ENCODE data around the gene FNIP1.

Gene FNIP1

GRCh38 chr5:131789765-131790164, 7.1 kb downstream of the FNIP1 start:
- peaks cover 0 to 20% (median under 1%) of the 10 kb centered on the region in 4 experiments for H3K36me3 ChIP-seq (ENCODE audit: control insufficient read depth in 4 of 4, insufficient read depth in 4 of 4, low read length in 3 of 4)
- no peak overlapping the region for H3K4me3 ChIP-seq (ENCODE audit: control insufficient read depth in 1 of 7, extremely low read depth in 1 of 7, insufficient read depth in 4 of 7, low read depth in 2 of 7, low read length in 6 of 7)
- CTCF ChIA-PET = no interaction called here
- no peak for DNase-seq
- peaks cover 13 to 35% (median 26%) of the 10 kb centered on the region in 4 experiments for H3K4me1 ChIP-seq (ENCODE audit: control extremely low read depth in 1 of 4, control insufficient read depth in 4 of 4, insufficient read depth in 4 of 4, low read length in 3 of 4)
- H3K27me3 ChIP-seq (replicated peaks in 2 of 5; ENCODE audit: control insufficient read depth in 4 of 5, insufficient read depth in 5 of 5, low read length in 4 of 5) = no peaks in the 10 kb centered on the region
- H3K27ac ChIP-seq (ENCODE audit: insufficient read depth in 1 of 2, low read depth in 1 of 2, low read length in 2 of 2, poor library complexity in 1 of 2, severe bottlenecking in 2 of 2) = no peak overlapping the region
- POLR2A ChIA-PET = no interaction called here
- no peaks in the 10 kb centered on the region for H3K9me3 ChIP-seq (ENCODE audit: control extremely low read depth in 1 of 5, control insufficient read depth in 4 of 5, insufficient read depth in 2 of 5, low read depth in 1 of 5, low read length in 4 of 5)
- 80% methylated on average over 3 of the region's 3 CpGs for WGBS (ENCODE audit: insufficient coverage)

- WGBS (ENCODE audit: insufficient coverage) = 92% methylated on average over 4 of the region's 4 CpGs
- CTCF ChIA-PET = interaction anchor here (1.4 to 3.8 kb wide), 2 partner anchors 12 to 31 kb away, joined by 5 to 15 read pairs; no protein-coding TSS in a partner anchor
- Histone ChIP-seq H3K27me3 (replicated peaks in 2 of 5; ENCODE audit: control insufficient read depth in 4 of 5, insufficient read depth in 5 of 5, low read length in 4 of 5) (no peaks in the 10 kb centered on the region), H3K4me3 (ENCODE audit: control insufficient read depth in 1 of 7, extremely low read depth in 1 of 7, insufficient read depth in 4 of 7, low read depth in 2 of 7, low read length in 6 of 7) (no peak overlapping the region), H3K4me1 (ENCODE audit: control extremely low read depth in 1 of 4, control insufficient read depth in 4 of 4, insufficient read depth in 4 of 4, low read length in 3 of 4) (peaks cover 3 to 18% (median 13%) of the 10 kb centered on the region in 4 experiments), H3K27ac (ENCODE audit: insufficient read depth in 1 of 2, low read depth in 1 of 2, low read length in 2 of 2, poor library complexity in 1 of 2, severe bottlenecking in 2 of 2) (no peak overlapping the region), H3K9me3 (ENCODE audit: control extremely low read depth in 1 of 5, control insufficient read depth in 4 of 5, insufficient read depth in 2 of 5, low read depth in 1 of 5, low read length in 4 of 5) (no peaks in the 10 kb centered on the region), H3K36me3 (ENCODE audit: control insufficient read depth in 4 of 4, insufficient read depth in 4 of 4, low read length in 3 of 4) (peaks cover 0 to 14% (median 2%) of the 10 kb centered on the region in 4 experiments)
- DNase-seq = no peak
- POLR2A ChIA-PET = interaction anchor here (0.6 kb wide), 1 partner anchor 204 kb away, joined by 4 read pairs; no protein-coding TSS in a partner anchor
Measured at GRCh38 chr5:131787736-131788135, 9.1 kb downstream of the FNIP1 start.

- peaks cover 2 to 15% (median 7%) of the 10 kb centered on the region in 4 experiments for H3K36me3 ChIP-seq (ENCODE audit: control insufficient read depth in 4 of 4, insufficient read depth in 4 of 4, low read length in 3 of 4)
- 85% methylated on average over 2 of the region's 4 CpGs for WGBS (ENCODE audit: insufficient coverage)
- H3K4me3 ChIP-seq (ENCODE audit: control insufficient read depth in 1 of 7, extremely low read depth in 1 of 7, insufficient read depth in 4 of 7, low read depth in 2 of 7, low read length in 6 of 7) = no peak overlapping the region
- H3K4me1 ChIP-seq (ENCODE audit: control extremely low read depth in 1 of 4, control insufficient read depth in 4 of 4, insufficient read depth in 4 of 4, low read length in 3 of 4) = peaks cover 3 to 16% (median 13%) of the 10 kb centered on the region in 4 experiments
- ChIA-PET CTCF (interaction anchor here (0.6 to 3.8 kb wide), 4 partner anchors 12 to 45 kb away, joined by 3 to 15 read pairs (median 4); no protein-coding TSS in a partner anchor), POLR2A (interaction anchor here (0.6 kb wide), 1 partner anchor 205 kb away, joined by 4 read pairs; no protein-coding TSS in a partner anchor)
- no peak for DNase-seq
- H3K27me3 ChIP-seq (replicated peaks in 2 of 5; ENCODE audit: control insufficient read depth in 4 of 5, insufficient read depth in 5 of 5, low read length in 4 of 5) = no peaks in the 10 kb centered on the region
- H3K9me3 ChIP-seq (ENCODE audit: control extremely low read depth in 1 of 5, control insufficient read depth in 4 of 5, insufficient read depth in 2 of 5, low read depth in 1 of 5, low read length in 4 of 5) = peaks cover 0 to 4% (median 0%) of the 10 kb centered on the region in 5 experiments
- H3K27ac ChIP-seq (ENCODE audit: insufficient read depth in 1 of 2, low read depth in 1 of 2, low read length in 2 of 2, poor library complexity in 1 of 2, severe bottlenecking in 2 of 2) = no peak overlapping the region
Measured at GRCh38 chr5:131786900-131787692, 9.7 kb downstream of the FNIP1 start.

GRCh38 chr5:131786036-131786435, 10.8 kb downstream of the FNIP1 start:
- Histone ChIP-seq H3K27me3 (replicated peaks in 2 of 5; ENCODE audit: control insufficient read depth in 4 of 5, insufficient read depth in 5 of 5, low read length in 4 of 5) (no peaks in the 10 kb centered on the region), H3K4me1 (ENCODE audit: control extremely low read depth in 1 of 4, control insufficient read depth in 4 of 4, insufficient read depth in 4 of 4, low read length in 3 of 4) (peaks cover 0 to 11% (median 11%) of the 10 kb centered on the region in 4 experiments), H3K36me3 (ENCODE audit: control insufficient read depth in 4 of 4, insufficient read depth in 4 of 4, low read length in 3 of 4) (peaks cover 7 to 22% (median 14%) of the 10 kb centered on the region in 4 experiments), H3K27ac (ENCODE audit: insufficient read depth in 1 of 2, low read depth in 1 of 2, low read length in 2 of 2, poor library complexity in 1 of 2, severe bottlenecking in 2 of 2) (peak overlapping the region in 1 of 2 experiments; percentile 25), H3K9me3 (ENCODE audit: control extremely low read depth in 1 of 5, control insufficient read depth in 4 of 5, insufficient read depth in 2 of 5, low read depth in 1 of 5, low read length in 4 of 5) (peaks cover 0 to 15% (median 4%) of the 10 kb centered on the region in 5 experiments), H3K4me3 (ENCODE audit: control insufficient read depth in 1 of 7, extremely low read depth in 1 of 7, insufficient read depth in 4 of 7, low read depth in 2 of 7, low read length in 6 of 7) (no peak overlapping the region)
- no CpG with 5 or more reads among the region's 1 CpG for WGBS (ENCODE audit: insufficient coverage)
- ChIA-PET POLR2A (no interaction called here), CTCF (interaction anchor here (0.6 to 3.8 kb wide), 3 partner anchors 10 to 196 kb away, joined by 3 to 15 read pairs (median 3); no protein-coding TSS in a partner anchor)
- DNase-seq = no peak

- Histone ChIP-seq H3K4me1 (ENCODE audit: control extremely low read depth in 1 of 4, control insufficient read depth in 4 of 4, insufficient read depth in 4 of 4, low read length in 3 of 4) (peaks cover 0 to 11% (median 9%) of the 10 kb centered on the region in 4 experiments), H3K4me3 (ENCODE audit: control insufficient read depth in 1 of 7, extremely low read depth in 1 of 7, insufficient read depth in 4 of 7, low read depth in 2 of 7, low read length in 6 of 7) (no peak overlapping the region), H3K27ac (ENCODE audit: insufficient read depth in 1 of 2, low read depth in 1 of 2, low read length in 2 of 2, poor library complexity in 1 of 2, severe bottlenecking in 2 of 2) (no peak overlapping the region), H3K36me3 (ENCODE audit: control insufficient read depth in 4 of 4, insufficient read depth in 4 of 4, low read length in 3 of 4) (peaks cover 7 to 28% (median 17%) of the 10 kb centered on the region in 4 experiments), H3K27me3 (replicated peaks in 2 of 5; ENCODE audit: control insufficient read depth in 4 of 5, insufficient read depth in 5 of 5, low read length in 4 of 5) (no peaks in the 10 kb centered on the region), H3K9me3 (ENCODE audit: control extremely low read depth in 1 of 5, control insufficient read depth in 4 of 5, insufficient read depth in 2 of 5, low read depth in 1 of 5, low read length in 4 of 5) (peaks cover 0 to 18% (median 4%) of the 10 kb centered on the region in 5 experiments)
- WGBS (ENCODE audit: insufficient coverage) = no CpG with 5 or more reads among the region's 1 CpG
- ChIA-PET CTCF (interaction anchor here (0.9 to 1.2 kb wide), 2 partner anchors 9 to 45 kb away, joined by 3 to 4 read pairs; no protein-coding TSS in a partner anchor), POLR2A (no interaction called here)
- DNase-seq = no peak
Measured at GRCh38 chr5:131783874-131784273, 12.9 kb downstream of the FNIP1 start.

GRCh38 chr5:131783357-131783756, 13.5 kb downstream of the FNIP1 start:
- no CpG with 5 or more reads among the region's 1 CpG for WGBS (ENCODE audit: insufficient coverage)
- no peak overlapping the region for H3K27ac ChIP-seq (ENCODE audit: insufficient read depth in 1 of 2, low read depth in 1 of 2, low read length in 2 of 2, poor library complexity in 1 of 2, severe bottlenecking in 2 of 2)
- H3K4me3 ChIP-seq (ENCODE audit: control insufficient read depth in 1 of 7, extremely low read depth in 1 of 7, insufficient read depth in 4 of 7, low read depth in 2 of 7, low read length in 6 of 7) = no peak overlapping the region
- CTCF ChIA-PET = interaction anchor here (1.2 to 1.5 kb wide), 2 partner anchors 8 to 33 kb away, joined by 3 to 4 read pairs; no protein-coding TSS in a partner anchor
- peaks cover 0 to 18% (median 4%) of the 10 kb centered on the region in 5 experiments for H3K9me3 ChIP-seq (ENCODE audit: control extremely low read depth in 1 of 5, control insufficient read depth in 4 of 5, insufficient read depth in 2 of 5, low read depth in 1 of 5, low read length in 4 of 5)
- POLR2A ChIA-PET = interaction anchor here (0.7 kb wide), 1 partner anchor 146 kb away, joined by 3 read pairs; no protein-coding TSS in a partner anchor
- H3K4me1 ChIP-seq (ENCODE audit: control extremely low read depth in 1 of 4, control insufficient read depth in 4 of 4, insufficient read depth in 4 of 4, low read length in 3 of 4) = peaks cover 0 to 11% (median 9%) of the 10 kb centered on the region in 4 experiments
- H3K27me3 ChIP-seq (replicated peaks in 2 of 5; ENCODE audit: control insufficient read depth in 4 of 5, insufficient read depth in 5 of 5, low read length in 4 of 5) = no peaks in the 10 kb centered on the region
- peaks cover 7 to 28% (median 17%) of the 10 kb centered on the region in 4 experiments for H3K36me3 ChIP-seq (ENCODE audit: control insufficient read depth in 4 of 4, insufficient read depth in 4 of 4, low read length in 3 of 4)
- DNase-seq = no peak
